ENCODE measurements around the gene RXRA. TPM values are rescaled to one million over a fixed set of nuclear protein-coding genes. Genes with fewer than 3 reads are reported as not detected.

RXRA gene
- polyA plus RNA-seq, 4 donors = 30.8 to 83.5 (median 41.5) TPM

GRCh38 chr9:134472256-134472655 lies 146.0 kb downstream of the RXRA start:
- no peak for DNase-seq
- Histone ChIP-seq H3K27me3 (ENCODE audit: control insufficient read depth in 3 of 3, insufficient read depth in 3 of 3, low read length in 3 of 3) (no peaks in the 10 kb centered on the region), H3K9me3 (ENCODE audit: control insufficient read depth in 2 of 2, insufficient read depth in 1 of 2, low read depth in 1 of 2, low read length in 1 of 2) (no peaks in the 10 kb centered on the region), H3K4me3 (ENCODE audit: low read depth in 1 of 3, low read length in 3 of 3) (no peak overlapping the region), H3K36me3 (ENCODE audit: control insufficient read depth in 3 of 3, insufficient read depth in 2 of 3, low read depth in 1 of 3, low read length in 3 of 3) (no peaks in the 10 kb centered on the region), H3K27ac (ENCODE audit: low read depth in 1 of 3, low read length in 2 of 3) (no peak overlapping the region), H3K4me1 (ENCODE audit: control insufficient read depth in 3 of 3, insufficient read depth in 2 of 3, low read depth in 1 of 3, low read length in 2 of 3) (peaks cover 0 to 7% (median 2%) of the 10 kb centered on the region in 3 donors)
- WGBS, 3 donors = 89 to 94% (median 94%) methylated on average over 6 of the region's 6 CpGs
- no peak for FAIRE-seq

- DNase-seq (no peak), FAIRE-seq (no peak)
- Histone ChIP-seq H3K27me3 (ENCODE audit: control insufficient read depth in 3 of 3, insufficient read depth in 3 of 3, low read length in 3 of 3) (no peaks in the 10 kb centered on the region), H3K4me1 (ENCODE audit: control insufficient read depth in 3 of 3, insufficient read depth in 2 of 3, low read depth in 1 of 3, low read length in 2 of 3) (peaks cover 0 to 7% (median 2%) of the 10 kb centered on the region in 3 donors), H3K4me3 (ENCODE audit: low read depth in 1 of 3, low read length in 3 of 3) (no peak overlapping the region), H3K36me3 (ENCODE audit: control insufficient read depth in 3 of 3, insufficient read depth in 2 of 3, low read depth in 1 of 3, low read length in 3 of 3) (no peaks in the 10 kb centered on the region), H3K27ac (ENCODE audit: low read depth in 1 of 3, low read length in 2 of 3) (no peak overlapping the region), H3K9me3 (ENCODE audit: control insufficient read depth in 2 of 2, insufficient read depth in 1 of 2, low read depth in 1 of 2, low read length in 1 of 2) (no peaks in the 10 kb centered on the region)
- 69 to 73% (median 71%) methylated on average over 26 of the region's 26 CpGs for WGBS, 3 donors
Measured at GRCh38 chr9:134473141-134474054, 147.1 kb downstream of the RXRA start.

- FAIRE-seq (no peak), DNase-seq (no peak)
- no peak overlapping the region for H3K4me3 ChIP-seq (ENCODE audit: low read depth in 1 of 3, low read length in 3 of 3)
- H3K27me3 ChIP-seq (ENCODE audit: control insufficient read depth in 3 of 3, insufficient read depth in 3 of 3, low read length in 3 of 3) = no peaks in the 10 kb centered on the region
- H3K4me1 ChIP-seq (ENCODE audit: control insufficient read depth in 3 of 3, insufficient read depth in 2 of 3, low read depth in 1 of 3, low read length in 2 of 3) = peaks cover 0 to 7% (median 2%) of the 10 kb centered on the region in 3 donors
- no peaks in the 10 kb centered on the region for H3K9me3 ChIP-seq (ENCODE audit: control insufficient read depth in 2 of 2, insufficient read depth in 1 of 2, low read depth in 1 of 2, low read length in 1 of 2)
- no peaks in the 10 kb centered on the region for H3K36me3 ChIP-seq (ENCODE audit: control insufficient read depth in 3 of 3, insufficient read depth in 2 of 3, low read depth in 1 of 3, low read length in 3 of 3)
- H3K27ac ChIP-seq (ENCODE audit: low read depth in 1 of 3, low read length in 2 of 3) = peak overlapping the region in 1 of 3 donors; percentile 14
- 51 to 65% (median 52%) methylated on average over 6 to 7 of the region's 7 CpGs for WGBS, 3 donors
Measured at GRCh38 chr9:134474055-134474370, 147.8 kb downstream of the RXRA start.

- peak overlapping the region in 2 of 3 donors; percentile 28 to 68 for H3K27ac ChIP-seq (ENCODE audit: low read depth in 1 of 3, low read length in 2 of 3)
- DNase-seq (peak; percentile 24 to 38), FAIRE-seq (no peak)
- no peaks in the 10 kb centered on the region for H3K9me3 ChIP-seq (ENCODE audit: control insufficient read depth in 2 of 2, insufficient read depth in 1 of 2, low read depth in 1 of 2, low read length in 1 of 2)
- 25 to 37% (median 29%) methylated on average over 24 to 27 of the region's 27 CpGs for WGBS, 3 donors
- H3K36me3 ChIP-seq (ENCODE audit: control insufficient read depth in 3 of 3, insufficient read depth in 2 of 3, low read depth in 1 of 3, low read length in 3 of 3) = no peaks in the 10 kb centered on the region
- peaks cover 0 to 3% (median 0%) of the 10 kb centered on the region in 3 donors for H3K27me3 ChIP-seq (ENCODE audit: control insufficient read depth in 3 of 3, insufficient read depth in 3 of 3, low read length in 3 of 3)
- no peak overlapping the region for H3K4me3 ChIP-seq (ENCODE audit: low read depth in 1 of 3, low read length in 3 of 3)
- H3K4me1 ChIP-seq (ENCODE audit: control insufficient read depth in 3 of 3, insufficient read depth in 2 of 3, low read depth in 1 of 3, low read length in 2 of 3) = peaks cover 0 to 7% (median 2%) of the 10 kb centered on the region in 3 donors
Measured at GRCh38 chr9:134475011-134475790, 148.9 kb downstream of the RXRA start.

GRCh38 chr9:134476272-134476941 lies 150.2 kb downstream of the RXRA start:
- Histone ChIP-seq H3K27ac (ENCODE audit: low read depth in 1 of 3, low read length in 2 of 3) (no peak overlapping the region), H3K36me3 (ENCODE audit: control insufficient read depth in 3 of 3, insufficient read depth in 2 of 3, low read depth in 1 of 3, low read length in 3 of 3) (no peaks in the 10 kb centered on the region), H3K27me3 (ENCODE audit: control insufficient read depth in 3 of 3, insufficient read depth in 3 of 3, low read length in 3 of 3) (peaks cover 0 to 3% (median 0%) of the 10 kb centered on the region in 3 donors), H3K9me3 (ENCODE audit: control insufficient read depth in 2 of 2, insufficient read depth in 1 of 2, low read depth in 1 of 2, low read length in 1 of 2) (no peaks in the 10 kb centered on the region), H3K4me1 (ENCODE audit: control insufficient read depth in 3 of 3, insufficient read depth in 2 of 3, low read depth in 1 of 3, low read length in 2 of 3) (peaks cover 0 to 7% (median 2%) of the 10 kb centered on the region in 3 donors), H3K4me3 (ENCODE audit: low read depth in 1 of 3, low read length in 3 of 3) (no peak overlapping the region)
- no peak for FAIRE-seq
- DNase-seq = no peak
- WGBS, 3 donors = 89 to 94% (median 93%) methylated on average over 9 of the region's 9 CpGs

- WGBS, 3 donors = 94 to 95% (median 94%) methylated on average over 15 of the region's 15 CpGs
- Histone ChIP-seq H3K9me3 (ENCODE audit: control insufficient read depth in 2 of 2, insufficient read depth in 1 of 2, low read depth in 1 of 2, low read length in 1 of 2) (no peaks in the 10 kb centered on the region), H3K4me1 (ENCODE audit: control insufficient read depth in 3 of 3, insufficient read depth in 2 of 3, low read depth in 1 of 3, low read length in 2 of 3) (peaks cover 0 to 7% (median 2%) of the 10 kb centered on the region in 3 donors), H3K27ac (ENCODE audit: low read depth in 1 of 3, low read length in 2 of 3) (no peak overlapping the region), H3K36me3 (ENCODE audit: control insufficient read depth in 3 of 3, insufficient read depth in 2 of 3, low read depth in 1 of 3, low read length in 3 of 3) (no peaks in the 10 kb centered on the region), H3K27me3 (ENCODE audit: control insufficient read depth in 3 of 3, insufficient read depth in 3 of 3, low read length in 3 of 3) (peaks cover 0 to 3% (median 0%) of the 10 kb centered on the region in 3 donors), H3K4me3 (ENCODE audit: low read depth in 1 of 3, low read length in 3 of 3) (no peak overlapping the region)
- FAIRE-seq = no peak
- no peak for DNase-seq
Measured at GRCh38 chr9:134476942-134477335, 150.7 kb downstream of the RXRA start.

- 82 to 89% (median 88%) methylated on average over 15 of the region's 15 CpGs for WGBS, 3 donors
- no peak for DNase-seq
Measured at GRCh38 chr9:134477342-134477925, 151.2 kb downstream of the RXRA start.

GRCh38 chr9:134477927-134478326 lies 151.7 kb downstream of the RXRA start:
- no peak for DNase-seq

More at GRCh38 chr9:134477342-134477925, 151.2 kb downstream of the RXRA start:
- Histone ChIP-seq H3K4me3 (ENCODE audit: low read depth in 1 of 3, low read length in 3 of 3) (no peak overlapping the region), H3K27ac (ENCODE audit: low read depth in 1 of 3, low read length in 2 of 3) (no peak overlapping the region), H3K9me3 (ENCODE audit: control insufficient read depth in 2 of 2, insufficient read depth in 1 of 2, low read depth in 1 of 2, low read length in 1 of 2) (no peaks in the 10 kb centered on the region), H3K36me3 (ENCODE audit: control insufficient read depth in 3 of 3, insufficient read depth in 2 of 3, low read depth in 1 of 3, low read length in 3 of 3) (no peaks in the 10 kb centered on the region), H3K27me3 (ENCODE audit: control insufficient read depth in 3 of 3, insufficient read depth in 3 of 3, low read length in 3 of 3) (peaks cover 0 to 3% (median 0%) of the 10 kb centered on the region in 3 donors), H3K4me1 (ENCODE audit: control insufficient read depth in 3 of 3, insufficient read depth in 2 of 3, low read depth in 1 of 3, low read length in 2 of 3) (peaks cover 0 to 7% (median 2%) of the 10 kb centered on the region in 3 donors)
- FAIRE-seq = no peak

More at GRCh38 chr9:134477927-134478326, 151.7 kb downstream of the RXRA start:
- no peak for FAIRE-seq
- no peaks in the 10 kb centered on the region for H3K36me3 ChIP-seq (ENCODE audit: control insufficient read depth in 3 of 3, insufficient read depth in 2 of 3, low read depth in 1 of 3, low read length in 3 of 3)
- peaks cover 0 to 3% (median 0%) of the 10 kb centered on the region in 3 donors for H3K27me3 ChIP-seq (ENCODE audit: control insufficient read depth in 3 of 3, insufficient read depth in 3 of 3, low read length in 3 of 3)
- no peaks in the 10 kb centered on the region for H3K9me3 ChIP-seq (ENCODE audit: control insufficient read depth in 2 of 2, insufficient read depth in 1 of 2, low read depth in 1 of 2, low read length in 1 of 2)
- 87 to 92% (median 90%) methylated on average over 14 of the region's 14 CpGs for WGBS, 3 donors
- peaks cover 0 to 7% (median 2%) of the 10 kb centered on the region in 3 donors for H3K4me1 ChIP-seq (ENCODE audit: control insufficient read depth in 3 of 3, insufficient read depth in 2 of 3, low read depth in 1 of 3, low read length in 2 of 3)
- H3K4me3 ChIP-seq (ENCODE audit: low read depth in 1 of 3, low read length in 3 of 3) = no peak overlapping the region
- no peak overlapping the region for H3K27ac ChIP-seq (ENCODE audit: low read depth in 1 of 3, low read length in 2 of 3)

All from small intestine (tissue), 7 donors.